Fibroblast of lung (primary cell): ENCODE data around the gene ZNRF3.

Experiments
- CTCF ChIP-seq, 2 donors: IDR thresholded peaks in 1 of 2; conservative IDR thresholded peaks in 1 of 2; 1 replicate in 1 of 2; 2 replicates in 1 of 2; pipeline ENCODE4 v1.5.1; 2011 to 2012; ENCODE audit warnings: low read length in 2 of 2, control low read depth in 1 of 2, inconsistent platforms in 1 of 2, low read depth in 1 of 2, mild to moderate bottlenecking in 1 of 2
- EZH2 ChIP-seq: IDR thresholded peaks from 2 replicates; pipeline ENCODE4 v1.5.1; 2012; ENCODE audit warnings: low read length, control low read depth, mild to moderate bottlenecking; ENCODE audit errors: missing control alignments

DNA sequence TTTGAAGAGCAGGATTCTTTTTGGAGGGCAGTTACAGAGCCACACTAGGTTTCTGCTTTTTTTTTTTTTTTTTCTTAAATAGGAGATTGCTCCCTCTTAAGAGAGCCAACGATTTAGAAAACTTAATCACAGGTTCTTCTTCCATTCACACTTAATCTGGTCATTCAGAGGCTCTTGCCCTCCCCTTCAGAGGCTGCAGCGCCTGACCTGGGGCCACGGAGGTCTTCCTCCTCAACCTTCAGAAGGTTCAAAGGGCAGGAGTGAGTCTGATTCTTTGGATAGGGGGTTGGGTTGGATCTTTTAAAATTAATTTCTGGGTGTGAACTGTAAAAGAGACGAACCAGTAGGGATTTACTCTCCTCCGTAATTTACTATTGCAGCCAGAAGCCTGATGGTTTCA lies 57.1 kb downstream of the ZNRF3 start:
- TF ChIP-seq CTCF (conservative IDR thresholded peaks at IDR 0.05 in 1 of 2, IDR thresholded peaks at IDR 0.05 in 1 of 2; ENCODE audit: low read depth in 1 of 2, low read length in 2 of 2) (no peak), EZH2 (no peak)
